Testis (tissue), 2 donors: Measurements from ENCODE around the gene FRMD3.

Experiments
- POLR2A ChIP-seq: fragments of 450-650 bp; IDR thresholded peaks from one replicate; pipeline ENCODE4 v1.6.1; 2017; ENCODE audit warnings: antibody characterized with exemption, mild to moderate bottlenecking, moderate library complexity
- TF ChIP-seq, protein P1 (sequence below), 3 experiments: fragments of 450-650 bp in 2 of 3; fragments of 200-600 bp in 1 of 3; sonication (generic) in 1 of 3; IDR thresholded peaks; one replicate each; pipeline ENCODE4 v1.5.1; 2016 to 2019; ENCODE audit warnings: antibody characterized with exemption in 3 of 3, mild to moderate bottlenecking in 2 of 3, moderate library complexity in 1 of 3

DNA sequence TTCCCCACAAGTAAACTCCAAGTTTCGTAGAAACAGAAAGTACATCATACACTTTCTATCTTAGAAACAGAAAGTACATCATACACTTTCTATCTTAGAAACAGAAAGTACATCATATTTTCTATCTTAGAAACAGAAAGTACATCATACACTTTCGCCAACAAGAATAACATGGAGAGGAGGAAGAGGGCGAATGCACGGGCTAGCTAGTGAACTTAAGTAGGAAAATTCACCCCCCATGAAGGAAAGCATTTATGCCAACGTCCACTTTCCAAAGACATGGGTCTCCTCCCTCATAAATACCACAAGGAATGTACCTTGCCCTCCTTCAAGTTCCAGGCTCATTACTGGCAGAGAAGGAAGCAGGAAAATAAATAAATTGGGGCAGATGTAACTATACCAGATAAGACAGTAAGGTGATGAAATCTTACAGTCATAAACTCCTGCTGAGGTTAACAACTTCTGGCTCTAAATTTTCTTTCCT is 64.7 kb downstream of the FRMD3 start:
- TF ChIP-seq, protein P1, sequence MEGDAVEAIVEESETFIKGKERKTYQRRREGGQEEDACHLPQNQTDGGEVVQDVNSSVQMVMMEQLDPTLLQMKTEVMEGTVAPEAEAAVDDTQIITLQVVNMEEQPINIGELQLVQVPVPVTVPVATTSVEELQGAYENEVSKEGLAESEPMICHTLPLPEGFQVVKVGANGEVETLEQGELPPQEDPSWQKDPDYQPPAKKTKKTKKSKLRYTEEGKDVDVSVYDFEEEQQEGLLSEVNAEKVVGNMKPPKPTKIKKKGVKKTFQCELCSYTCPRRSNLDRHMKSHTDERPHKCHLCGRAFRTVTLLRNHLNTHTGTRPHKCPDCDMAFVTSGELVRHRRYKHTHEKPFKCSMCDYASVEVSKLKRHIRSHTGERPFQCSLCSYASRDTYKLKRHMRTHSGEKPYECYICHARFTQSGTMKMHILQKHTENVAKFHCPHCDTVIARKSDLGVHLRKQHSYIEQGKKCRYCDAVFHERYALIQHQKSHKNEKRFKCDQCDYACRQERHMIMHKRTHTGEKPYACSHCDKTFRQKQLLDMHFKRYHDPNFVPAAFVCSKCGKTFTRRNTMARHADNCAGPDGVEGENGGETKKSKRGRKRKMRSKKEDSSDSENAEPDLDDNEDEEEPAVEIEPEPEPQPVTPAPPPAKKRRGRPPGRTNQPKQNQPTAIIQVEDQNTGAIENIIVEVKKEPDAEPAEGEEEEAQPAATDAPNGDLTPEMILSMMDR (IDR thresholded peaks at IDR 0.05), result no peak
- TF ChIP-seq POLR2A, result no peak
